CD4-positive, alpha-beta T cell treated with Interleukin-4 for 4 hours (primary cell): ENCODE data around the gene MAP1LC3A.
"Not testable (repeated sequence)": the region's sequence is repeated elsewhere in the genome, so short reads cannot be mapped to it uniquely, and the experiment has no call there.

Experiments used
- DNase-seq: peaks from one replicate; pipeline ENCODE4 v3.0.0-alpha.2; 2020

The MAP1LC3A gene

DNA sequence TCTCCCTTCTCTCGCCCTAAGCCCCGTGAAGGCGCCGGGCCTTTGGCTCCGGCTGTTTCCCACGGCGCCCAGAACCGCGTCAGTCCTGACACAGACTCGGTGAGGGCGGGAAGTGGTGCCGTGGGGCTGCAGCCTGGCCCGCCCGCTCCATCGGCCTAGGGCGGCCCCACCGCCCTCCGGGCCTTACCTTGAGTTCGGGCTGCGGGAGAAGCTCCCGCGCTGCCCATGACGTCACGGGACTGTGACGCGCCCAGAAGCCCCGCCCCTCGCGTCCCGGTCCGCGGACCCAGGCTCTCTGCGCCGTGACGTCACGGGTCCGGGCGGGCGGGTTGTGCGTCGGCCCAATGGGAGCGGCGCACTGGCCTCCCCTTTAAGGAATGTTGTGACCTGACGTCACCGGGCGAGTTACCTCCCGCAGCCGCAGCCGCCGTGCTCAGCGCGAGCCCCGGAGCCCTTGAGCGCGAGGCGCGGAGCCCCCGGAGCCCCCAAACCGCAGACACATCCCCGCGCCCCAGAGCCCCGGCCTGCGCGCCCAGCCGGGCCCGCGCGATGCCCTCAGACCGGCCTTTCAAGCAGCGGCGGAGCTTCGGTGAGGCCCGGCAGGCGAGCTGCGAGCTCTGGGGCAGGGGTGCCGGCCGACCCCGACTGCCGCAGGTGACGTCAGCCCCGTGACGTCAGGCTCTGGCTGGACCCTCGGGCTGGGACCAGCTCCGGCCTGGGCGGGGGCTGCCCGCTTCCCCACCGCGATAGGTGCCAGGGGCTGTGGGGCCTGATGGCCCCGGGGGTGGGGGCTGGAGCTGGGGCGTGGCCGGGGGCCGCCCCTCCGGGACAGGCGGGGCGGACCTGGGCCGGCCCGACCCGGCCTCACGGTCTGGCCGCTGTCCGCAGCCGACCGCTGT lies at the start of gene MAP1LC3A:
Gene MAP1LC3A, plus strand, starts transcription at position 399 of the 899 bp plus-strand sequence. Its CDS starts 151 bp downstream, at position 550.
- DNase-seq, result peak; percentile 88

- no peak for DNase-seq
Measured at GRCh38 chr20:34510575-34510974, 47.9 kb upstream of the MAP1LC3A start.

DNA sequence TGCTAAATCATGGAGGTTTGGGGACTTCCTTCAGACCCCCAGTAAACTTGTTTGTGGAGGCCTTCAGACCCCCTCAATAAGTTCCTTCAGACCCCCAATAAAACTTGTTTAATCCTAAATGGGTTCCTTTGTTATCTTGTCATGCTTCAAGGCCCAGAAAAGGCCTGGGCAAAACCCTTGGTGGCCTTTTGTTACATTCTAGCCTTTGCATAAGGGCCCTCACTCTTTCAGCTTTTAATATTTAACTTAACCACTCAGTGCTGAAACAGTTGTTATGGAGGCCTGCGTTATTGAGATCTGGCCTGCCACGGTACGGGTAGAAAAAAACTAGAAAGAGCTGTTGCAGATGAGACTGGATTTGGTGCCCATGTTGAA lies 46.6 kb upstream of the MAP1LC3A start:
- no peak for DNase-seq

GRCh38 chr20:34512266-34512954 lies 46.1 kb upstream of the MAP1LC3A start:
- no peak for DNase-seq

GRCh38 chr20:34512955-34513419 lies 45.5 kb upstream of the MAP1LC3A start:
- DNase-seq, result peak; percentile 67

GRCh38 chr20:34514034-34514433 lies 44.5 kb upstream of the MAP1LC3A start:
- not testable (repeated sequence) for DNase-seq

DNA sequence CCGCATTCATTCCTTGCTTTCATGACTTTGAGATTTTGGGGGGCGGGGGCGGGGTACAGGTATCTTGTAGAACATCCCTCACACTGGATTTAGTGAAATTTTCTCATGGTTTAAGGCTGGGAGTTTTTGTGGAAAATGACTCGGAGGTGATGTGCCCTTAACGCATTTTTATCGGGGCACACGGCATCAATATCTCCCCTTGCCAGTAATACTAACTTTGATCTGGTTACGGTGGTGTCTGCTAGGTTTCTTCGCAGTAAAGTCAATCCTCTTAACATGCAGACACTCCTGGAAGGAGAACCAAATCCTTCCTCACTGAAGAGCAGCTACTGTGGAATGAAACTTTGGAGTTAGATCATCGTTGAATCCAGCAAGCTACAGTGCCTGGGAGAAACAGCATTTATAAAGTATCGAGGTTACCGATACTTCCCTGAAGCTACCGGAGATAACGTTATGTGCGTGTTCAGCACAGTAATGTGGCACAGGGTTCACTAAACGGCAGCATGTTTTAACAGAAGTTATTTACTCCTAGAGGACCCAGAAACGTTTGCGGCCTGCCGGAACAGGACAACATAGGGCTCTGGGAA lies 43.5 kb upstream of the MAP1LC3A start:
- no peak for DNase-seq

DNA sequence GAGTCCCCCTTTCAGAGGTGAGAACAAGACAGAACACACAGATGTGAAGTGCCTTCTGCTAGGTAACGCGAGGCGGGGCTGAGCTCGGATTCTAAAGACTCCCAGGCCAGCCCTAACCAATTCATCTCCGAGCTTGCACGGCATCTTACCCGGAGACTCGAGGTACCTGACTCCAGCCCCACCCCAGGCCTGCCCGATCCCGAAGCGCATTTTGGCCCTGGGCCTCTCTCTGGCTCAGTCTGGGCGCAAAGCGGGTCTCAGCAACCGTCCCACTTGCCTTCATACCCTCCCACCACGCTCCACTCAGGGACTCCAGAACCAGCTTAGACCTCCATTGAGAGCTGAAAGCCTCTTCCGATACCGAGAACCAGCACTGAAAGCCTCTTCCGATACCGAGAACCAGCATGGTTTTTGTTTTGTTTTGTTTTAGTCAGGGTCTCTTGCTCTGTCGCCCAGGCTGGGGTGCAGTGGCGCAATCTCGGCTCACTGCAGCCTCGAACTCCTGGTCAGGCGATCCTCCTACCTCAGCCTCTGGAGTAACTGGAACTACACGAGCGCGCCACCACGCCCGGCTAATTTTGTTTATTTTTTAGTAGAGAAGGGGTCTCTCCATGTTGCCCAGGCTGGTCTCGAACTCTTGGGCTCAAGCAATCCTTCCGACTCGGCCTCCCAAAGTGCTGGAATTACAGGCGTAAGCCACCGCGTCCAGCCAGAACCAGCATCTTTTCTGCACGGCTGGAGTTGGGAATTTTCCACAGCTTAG lies 42.9 kb upstream of the MAP1LC3A start:
- peak; percentile 82 for DNase-seq

- DNase-seq, result peak; percentile 93
Measured at GRCh38 chr20:34516247-34517113, 42.0 kb upstream of the MAP1LC3A start, which contains the start of gene DYNLRB1. DYNLRB1 (plus strand) TSS chr20:34516422; CDS start chr20:34516459, 37 bp downstream.

GRCh38 chr20:34517114-34517505 lies 41.4 kb upstream of the MAP1LC3A start:
- peak; percentile 8 for DNase-seq

DNA sequence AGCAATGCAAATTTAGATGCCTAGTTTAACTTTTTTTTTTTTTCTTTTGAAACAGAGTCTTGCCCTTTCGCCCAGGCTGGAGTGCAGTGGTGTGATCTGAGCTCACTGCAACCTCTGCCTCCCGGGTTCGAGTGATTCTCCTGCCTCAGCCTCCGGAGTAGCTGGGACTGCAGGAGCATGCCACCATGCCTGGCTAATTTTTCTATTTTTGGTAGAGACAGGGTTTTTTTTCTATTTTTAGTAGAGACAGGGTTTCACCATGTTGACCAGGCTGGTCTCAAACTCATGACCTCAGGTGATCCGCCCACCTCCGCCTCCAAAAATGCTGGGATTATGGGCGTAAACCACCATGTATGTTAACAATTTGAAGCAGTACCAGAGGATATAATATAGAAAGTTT lies 39.7 kb upstream of the MAP1LC3A start:
- DNase-seq, result not testable (repeated sequence)

- DNase-seq, result not testable (repeated sequence)
Measured at GRCh38 chr20:34519841-34520240, 38.7 kb upstream of the MAP1LC3A start.

GRCh38 chr20:34522969-34523871 lies 35.3 kb upstream of the MAP1LC3A start:
- peak; percentile 39 for DNase-seq

DNA sequence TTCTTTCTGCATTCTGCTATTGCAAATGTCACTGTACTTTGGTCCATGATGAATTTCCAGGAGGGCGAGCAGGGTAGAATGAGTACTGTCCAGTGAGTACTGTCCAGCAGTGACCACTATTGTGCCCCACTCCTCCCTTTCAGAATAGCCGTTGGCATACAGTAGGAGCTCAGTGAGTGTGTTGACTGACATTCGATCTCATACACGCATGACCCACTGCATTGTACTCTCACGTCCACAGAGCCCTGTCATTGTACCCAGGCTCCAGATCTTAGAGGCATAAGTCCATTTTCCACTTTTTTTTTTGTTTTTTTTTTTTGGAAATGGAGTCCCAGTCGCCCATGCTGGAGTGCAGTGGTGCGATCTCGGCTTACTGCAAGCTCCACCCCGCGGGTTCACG lies 34.1 kb upstream of the MAP1LC3A start:
- DNase-seq, result no peak

DNA sequence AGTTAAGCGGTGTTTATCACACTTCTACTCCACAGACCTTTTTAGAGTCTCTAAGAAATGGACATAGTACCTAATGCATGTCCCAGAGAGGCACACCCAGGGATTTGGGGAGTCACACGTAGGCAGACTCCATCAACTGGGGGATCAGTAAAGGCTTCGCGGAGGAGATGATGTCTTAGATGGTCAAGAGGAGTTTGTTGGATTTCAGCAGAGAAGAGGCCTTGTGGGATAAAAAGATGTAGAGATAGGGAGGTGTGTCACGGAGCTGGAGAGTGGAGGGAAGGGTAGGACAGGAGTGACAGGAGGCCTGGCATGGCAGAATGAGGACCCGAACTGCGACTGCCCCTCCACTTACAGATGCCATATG lies 33.2 kb upstream of the MAP1LC3A start:
- no peak for DNase-seq

GRCh38 chr20:34525709-34526416 lies 32.7 kb upstream of the MAP1LC3A start:
- no peak for DNase-seq

DNA sequence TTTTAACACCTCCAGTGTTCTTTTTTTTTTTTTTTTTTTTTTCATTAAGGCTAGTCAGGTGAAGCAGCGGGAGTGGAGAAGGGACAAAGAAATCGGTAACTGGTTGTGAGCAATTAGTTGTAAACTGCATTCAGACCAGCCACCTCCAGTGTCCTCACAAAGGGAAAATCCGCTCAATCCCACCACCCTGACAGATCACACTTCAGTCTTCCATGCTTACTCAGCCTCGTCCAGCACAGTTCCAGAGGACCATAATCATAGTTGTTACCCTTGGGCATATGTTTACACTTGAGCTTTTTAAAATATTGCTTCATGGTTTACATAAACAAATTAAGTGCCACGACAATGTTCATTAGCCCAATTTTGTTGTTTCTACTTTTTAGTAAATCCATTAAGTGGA lies 32.1 kb upstream of the MAP1LC3A start:
- DNase-seq, result no peak

GRCh38 chr20:34527016-34527415 lies 31.5 kb upstream of the MAP1LC3A start:
- DNase-seq, result no peak

DNA sequence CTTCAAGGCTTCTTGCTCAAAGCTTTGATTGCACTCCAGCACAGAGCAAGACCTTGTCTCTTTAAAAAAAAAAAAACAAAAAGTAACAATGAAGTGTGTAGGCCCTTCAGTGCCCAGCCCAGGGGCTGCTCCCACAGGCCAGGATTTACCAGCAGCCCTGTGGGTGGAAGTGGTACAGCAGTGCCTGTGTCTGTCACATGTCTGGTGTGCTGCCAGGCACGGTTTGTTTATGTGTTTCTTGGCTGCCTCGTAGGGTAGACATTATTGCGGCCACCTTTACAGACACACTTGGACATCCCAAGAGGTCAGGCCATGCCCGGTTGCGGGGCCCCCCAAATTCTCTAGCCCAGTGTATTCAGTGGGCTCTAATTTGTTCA lies 29.6 kb upstream of the MAP1LC3A start:
- no peak for DNase-seq

DNA sequence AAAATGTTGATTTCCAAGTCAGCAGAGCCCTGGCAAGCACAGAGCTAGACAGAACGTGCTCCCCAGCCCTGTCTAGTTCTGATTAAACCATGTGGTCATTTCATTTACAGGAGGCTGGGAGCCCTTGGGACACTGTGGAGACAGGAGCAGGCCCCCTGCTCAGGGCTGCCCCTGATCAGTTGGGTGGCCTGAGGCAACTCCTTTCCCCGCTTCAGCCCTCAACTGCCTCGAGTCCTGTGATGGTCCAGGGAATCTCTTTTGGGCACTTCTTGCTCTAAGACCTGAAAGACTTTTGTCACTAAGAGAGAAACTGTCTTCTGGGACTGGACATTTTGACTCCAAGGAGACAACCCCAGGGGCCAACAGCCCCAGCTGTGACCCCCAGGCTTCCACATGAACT lies 28.8 kb upstream of the MAP1LC3A start:
- no peak for DNase-seq
